ENCODE measurements around the gene FASN. TPM values are rescaled to one million over a fixed set of nuclear protein-coding genes. Genes with fewer than 3 reads are reported as not detected.

FASN gene
- total RNA-seq, 1 donor from 2014 or later, result 228 TPM

DNA sequence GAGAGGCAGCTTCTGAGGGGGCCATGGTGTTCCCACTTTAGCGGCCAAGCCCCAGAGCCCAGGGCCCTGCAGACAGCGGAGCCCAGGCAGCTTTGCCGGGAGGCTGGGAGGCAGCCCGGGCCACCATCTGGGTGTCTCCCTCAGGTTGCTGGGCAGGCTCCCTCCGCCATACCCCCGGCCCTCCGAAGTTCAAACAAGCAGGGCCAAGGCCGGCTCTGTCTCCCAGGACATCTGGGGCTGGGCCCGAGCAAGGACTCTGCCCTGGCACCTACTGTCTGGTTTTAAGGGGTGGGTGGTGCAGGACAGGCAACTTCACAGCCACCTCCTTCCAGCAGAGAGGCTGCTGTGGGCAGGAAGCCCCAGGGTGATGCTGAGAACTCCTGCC, 35.1 kb downstream of the FASN start:
- no peak overlapping the region for H3K4me3 Mint-ChIP-seq
- no peak for DNase-seq (ENCODE audit: extremely low spot score, unreplicated experiment)
- H3K27ac Mint-ChIP-seq, result no peak overlapping the region
- no peaks in the 10 kb centered on the region for H3K4me1 Mint-ChIP-seq (ENCODE audit: unreplicated experiment)
- no peaks in the 10 kb centered on the region for H3K27me3 Mint-ChIP-seq
- no peaks in the 10 kb centered on the region for H3K9me3 Mint-ChIP-seq
- H3K36me3 Mint-ChIP-seq, result no peaks in the 10 kb centered on the region
- TF ChIP-seq, protein P1, sequence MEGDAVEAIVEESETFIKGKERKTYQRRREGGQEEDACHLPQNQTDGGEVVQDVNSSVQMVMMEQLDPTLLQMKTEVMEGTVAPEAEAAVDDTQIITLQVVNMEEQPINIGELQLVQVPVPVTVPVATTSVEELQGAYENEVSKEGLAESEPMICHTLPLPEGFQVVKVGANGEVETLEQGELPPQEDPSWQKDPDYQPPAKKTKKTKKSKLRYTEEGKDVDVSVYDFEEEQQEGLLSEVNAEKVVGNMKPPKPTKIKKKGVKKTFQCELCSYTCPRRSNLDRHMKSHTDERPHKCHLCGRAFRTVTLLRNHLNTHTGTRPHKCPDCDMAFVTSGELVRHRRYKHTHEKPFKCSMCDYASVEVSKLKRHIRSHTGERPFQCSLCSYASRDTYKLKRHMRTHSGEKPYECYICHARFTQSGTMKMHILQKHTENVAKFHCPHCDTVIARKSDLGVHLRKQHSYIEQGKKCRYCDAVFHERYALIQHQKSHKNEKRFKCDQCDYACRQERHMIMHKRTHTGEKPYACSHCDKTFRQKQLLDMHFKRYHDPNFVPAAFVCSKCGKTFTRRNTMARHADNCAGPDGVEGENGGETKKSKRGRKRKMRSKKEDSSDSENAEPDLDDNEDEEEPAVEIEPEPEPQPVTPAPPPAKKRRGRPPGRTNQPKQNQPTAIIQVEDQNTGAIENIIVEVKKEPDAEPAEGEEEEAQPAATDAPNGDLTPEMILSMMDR (conservative IDR thresholded peaks at IDR 0.05), result no peak

DNA sequence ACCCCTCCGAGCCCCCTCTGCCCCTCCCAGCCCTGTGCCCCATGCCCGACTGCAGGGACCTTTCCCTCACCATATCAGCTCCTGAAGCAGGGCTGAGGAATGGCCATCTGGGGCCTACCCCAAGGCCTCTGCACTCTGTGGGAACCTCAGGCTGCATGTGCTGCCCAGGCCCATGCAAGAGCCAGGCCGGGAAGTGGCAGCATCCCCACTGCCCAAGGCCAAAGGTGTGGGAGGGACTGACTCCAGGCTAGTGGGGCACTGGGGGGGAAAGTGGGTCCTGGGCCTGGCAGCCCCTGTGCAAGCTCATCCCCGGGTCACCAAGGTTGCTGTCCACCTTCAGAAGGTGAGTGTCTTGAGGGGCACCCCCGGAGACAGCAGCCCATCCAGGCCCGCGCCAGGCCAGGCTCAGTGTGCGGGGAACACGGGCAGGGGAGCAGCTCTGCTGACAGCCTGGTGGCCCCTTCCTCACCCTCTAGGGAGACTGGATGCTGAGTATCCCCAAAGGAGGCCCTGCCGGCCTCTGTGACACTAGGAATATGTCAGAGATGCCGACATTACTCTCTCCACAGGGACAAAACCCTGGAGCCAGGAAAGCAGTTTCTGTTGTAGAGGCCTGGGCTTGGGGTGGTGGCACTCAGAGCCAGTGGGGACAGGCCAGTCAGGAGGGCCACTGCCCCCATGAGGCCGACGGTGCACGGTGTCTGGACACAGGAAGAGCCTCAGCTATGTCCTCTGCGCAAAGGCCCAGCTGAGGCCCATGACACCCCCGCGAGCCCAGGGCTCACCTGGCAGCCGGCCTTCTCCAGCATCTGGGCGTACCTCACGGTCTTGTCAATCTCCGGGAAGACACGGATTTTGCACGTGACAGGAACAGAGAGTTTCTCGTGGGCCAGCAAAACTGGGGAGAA, 35.7 kb downstream of the FASN start:
- Mint-ChIP-seq H3K27ac (no peak overlapping the region), H3K36me3 (no peaks in the 10 kb centered on the region), H3K27me3 (no peaks in the 10 kb centered on the region), H3K4me3 (no peak overlapping the region), H3K9me3 (no peaks in the 10 kb centered on the region), H3K4me1 (ENCODE audit: unreplicated experiment) (no peaks in the 10 kb centered on the region)
- TF ChIP-seq, protein P1 (conservative IDR thresholded peaks at IDR 0.05), result no peak
- no peak for DNase-seq (ENCODE audit: extremely low spot score, unreplicated experiment)

DNA sequence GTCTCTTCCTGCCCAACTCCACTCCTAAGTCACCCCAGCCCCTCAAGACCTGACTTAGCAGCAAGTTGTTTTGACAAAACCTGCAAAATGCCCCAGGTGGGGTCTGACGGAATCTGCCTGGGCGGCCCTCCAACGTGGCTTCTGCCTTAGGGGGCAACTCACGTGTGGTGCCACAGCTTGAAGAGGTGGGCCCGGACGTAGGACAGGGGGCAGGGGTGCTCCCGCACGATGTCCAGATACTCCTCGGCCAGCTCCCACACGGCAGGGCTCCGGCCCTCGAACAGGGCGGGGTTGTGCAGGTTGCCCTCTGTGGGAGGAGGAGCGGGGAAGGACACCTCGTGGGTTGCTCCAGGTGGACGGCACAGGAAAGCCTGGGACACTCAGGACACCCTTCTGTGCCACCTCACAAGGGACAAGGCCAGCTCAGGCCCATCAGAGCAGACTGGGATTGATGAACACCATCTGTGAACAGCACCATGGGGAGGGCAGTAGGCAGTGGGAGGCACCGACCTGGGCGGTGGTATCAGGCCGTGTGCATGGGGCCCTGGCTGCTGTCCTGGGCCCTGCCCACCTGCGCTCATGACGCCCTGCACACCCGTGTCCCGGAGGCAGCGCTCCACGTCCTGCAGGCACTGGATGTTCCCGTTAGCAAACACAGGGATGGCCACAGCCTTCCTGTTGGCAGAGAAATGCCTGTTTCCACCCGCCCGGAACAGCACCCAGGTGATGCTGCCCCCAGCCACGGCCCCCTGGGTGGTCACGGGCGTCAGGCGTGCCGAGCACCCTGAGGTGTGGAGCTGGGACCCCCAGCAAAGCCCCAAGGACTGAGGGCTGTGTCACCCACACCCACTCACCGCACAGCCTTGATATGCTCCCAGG, 36.8 kb downstream of the FASN start:
- H3K4me3 Mint-ChIP-seq, result no peak overlapping the region

DNA sequence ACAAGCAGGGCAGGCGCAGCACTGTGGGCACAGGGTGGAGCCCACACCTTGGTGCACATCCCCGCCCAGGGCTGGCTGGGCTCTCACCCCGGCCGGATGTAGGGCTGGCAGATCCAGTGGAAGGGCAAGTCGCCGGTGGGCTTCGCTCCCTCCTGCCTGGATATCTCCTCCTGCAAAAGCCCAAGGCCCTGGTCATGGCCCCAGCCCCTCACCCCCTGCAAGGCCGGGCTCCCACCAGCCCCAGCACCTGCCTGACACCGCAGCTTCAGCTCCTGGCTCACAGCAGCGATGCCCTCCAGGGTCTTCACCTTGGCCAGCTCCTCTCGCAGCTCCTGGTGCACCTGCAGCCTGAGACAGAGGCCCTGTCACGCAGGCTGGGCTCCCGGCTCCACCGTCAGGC, 37.4 kb downstream of the FASN start:
- Mint-ChIP-seq H3K36me3 (no peaks in the 10 kb centered on the region), H3K9me3 (no peaks in the 10 kb centered on the region), H3K27me3 (no peaks in the 10 kb centered on the region), H3K4me3 (no peak overlapping the region), H3K4me1 (ENCODE audit: unreplicated experiment) (no peaks in the 10 kb centered on the region), H3K27ac (no peak overlapping the region)
- TF ChIP-seq, protein P1 (conservative IDR thresholded peaks at IDR 0.05), result no peak
- DNase-seq (ENCODE audit: extremely low spot score, unreplicated experiment), result no peak

More for the DNA sequence above, 36.8 kb downstream of the FASN start:
- no peak overlapping the region for H3K27ac Mint-ChIP-seq
- no peaks in the 10 kb centered on the region for H3K9me3 Mint-ChIP-seq
- no peaks in the 10 kb centered on the region for H3K27me3 Mint-ChIP-seq
- no peaks in the 10 kb centered on the region for H3K4me1 Mint-ChIP-seq (ENCODE audit: unreplicated experiment)
- H3K36me3 Mint-ChIP-seq, result no peaks in the 10 kb centered on the region
- no peak for DNase-seq (ENCODE audit: extremely low spot score, unreplicated experiment)
- TF ChIP-seq, protein P1 (conservative IDR thresholded peaks at IDR 0.05), result no peak

DNA sequence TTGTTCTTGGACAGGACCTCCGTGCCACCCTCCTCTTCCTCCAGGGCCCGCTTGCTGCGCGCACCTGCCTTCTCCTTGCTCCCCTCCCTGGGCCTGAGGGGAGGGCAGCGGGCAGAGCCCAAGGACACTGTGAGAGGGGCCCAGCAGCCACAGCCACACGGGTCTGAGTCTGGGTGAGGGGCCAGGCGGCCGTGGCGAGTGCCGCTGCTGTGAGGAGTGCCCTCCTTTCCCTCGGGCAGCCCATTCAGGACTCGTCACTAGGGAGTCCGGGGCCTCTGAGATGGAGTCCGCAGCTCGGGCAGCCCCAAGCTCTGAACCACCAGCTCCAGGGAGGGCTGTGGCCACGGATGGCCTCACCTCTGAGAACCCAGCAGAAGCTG, 38.0 kb downstream of the FASN start:
- Mint-ChIP-seq H3K4me3 (no peak overlapping the region), H3K27me3 (no peaks in the 10 kb centered on the region), H3K4me1 (ENCODE audit: unreplicated experiment) (no peaks in the 10 kb centered on the region), H3K36me3 (no peaks in the 10 kb centered on the region), H3K27ac (no peak overlapping the region), H3K9me3 (no peaks in the 10 kb centered on the region)
- DNase-seq (ENCODE audit: extremely low spot score, unreplicated experiment), result no peak
- TF ChIP-seq, protein P1 (conservative IDR thresholded peaks at IDR 0.05), result no peak

Data from type B pancreatic cell (in vitro differentiated cells).